ENCODE data around the gene IRX2.

Gene IRX2

GRCh38 chr5:2732004-2732403 lies 19.5 kb downstream of the IRX2 start:
- no peak overlapping the region for H3K4me2 ChIP-seq (ENCODE audit: low read length)

DNA sequence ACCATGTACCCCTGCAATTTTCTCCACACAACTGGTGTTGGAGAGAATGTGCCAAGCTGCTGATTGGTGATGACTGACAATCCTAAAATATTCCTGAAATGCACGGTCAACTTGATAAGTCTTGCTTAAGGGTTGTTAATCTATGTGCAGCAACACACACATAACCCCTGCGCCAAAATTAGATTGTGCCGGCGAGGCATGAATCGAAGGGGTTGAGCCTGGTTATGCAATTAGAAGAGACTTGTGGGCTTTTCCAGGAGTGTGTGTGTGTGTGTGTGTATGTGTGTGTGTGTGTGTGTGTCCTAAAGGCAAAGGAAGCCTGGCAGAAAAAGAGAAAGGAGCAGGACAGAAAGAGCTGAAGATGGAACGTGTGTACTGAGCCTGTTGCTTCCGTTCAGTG lies 22.3 kb downstream of the IRX2 start:
- Histone ChIP-seq H4K20me1 (ENCODE audit: insufficient read depth, low read length) (no peaks in the 10 kb centered on the region), H3K36me3 (replicated peaks; ENCODE audit: low read depth, low read length) (no peaks in the 10 kb centered on the region), H3K27me3 (ENCODE audit: low read depth, low read length) (no peaks in the 10 kb centered on the region), H3K4me1 (ENCODE audit: low read length) (no peaks in the 10 kb centered on the region), H3K4me2 (ENCODE audit: low read length) (no peak overlapping the region), H2AFZ (ENCODE audit: low read depth, low read length) (no peak overlapping the region), H3K9ac (ENCODE audit: low read length) (no peak overlapping the region), H3K79me2 (ENCODE audit: low read length) (no peaks in the 10 kb centered on the region), H3K9me3 (ENCODE audit: insufficient read depth, low read length) (no peaks in the 10 kb centered on the region), H3K4me3 (ENCODE audit: low read length) (no peak overlapping the region), H3K27ac (ENCODE audit: low read length) (no peak overlapping the region)
- no peak for TF ChIP-seq CTCF (IDR thresholded peaks at IDR 0.05; ENCODE audit: low read depth, low read length)
- no peak for TF ChIP-seq EZH2phosphoT487 (IDR thresholded peaks at IDR 0.05; ENCODE audit: low read depth)

More at GRCh38 chr5:2732004-2732403, 19.5 kb downstream of the IRX2 start:
- no peak overlapping the region for H3K4me3 ChIP-seq (ENCODE audit: low read length)
- H4K20me1 ChIP-seq (ENCODE audit: insufficient read depth, low read length): no peaks in the 10 kb centered on the region
- no peaks in the 10 kb centered on the region for H3K27me3 ChIP-seq (ENCODE audit: low read depth, low read length)
- H3K36me3 ChIP-seq (replicated peaks; ENCODE audit: low read depth, low read length): no peaks in the 10 kb centered on the region
- no peak overlapping the region for H3K27ac ChIP-seq (ENCODE audit: low read length)
- no peaks in the 10 kb centered on the region for H3K4me1 ChIP-seq (ENCODE audit: low read length)
- H3K9me3 ChIP-seq (ENCODE audit: insufficient read depth, low read length): no peaks in the 10 kb centered on the region
- no peak for TF ChIP-seq EZH2phosphoT487 (IDR thresholded peaks at IDR 0.05; ENCODE audit: low read depth)
- TF ChIP-seq CTCF (IDR thresholded peaks at IDR 0.05; ENCODE audit: low read depth, low read length): no peak
- H3K9ac ChIP-seq (ENCODE audit: low read length): no peak overlapping the region
- H2AFZ ChIP-seq (ENCODE audit: low read depth, low read length): no peak overlapping the region
- no peaks in the 10 kb centered on the region for H3K79me2 ChIP-seq (ENCODE audit: low read length)

- TF ChIP-seq EZH2phosphoT487 (IDR thresholded peaks at IDR 0.05; ENCODE audit: low read depth): no peak
- Histone ChIP-seq H3K9me3 (ENCODE audit: insufficient read depth, low read length) (no peaks in the 10 kb centered on the region), H4K20me1 (ENCODE audit: insufficient read depth, low read length) (no peaks in the 10 kb centered on the region), H2AFZ (ENCODE audit: low read depth, low read length) (no peak overlapping the region), H3K27ac (ENCODE audit: low read length) (no peak overlapping the region), H3K4me2 (ENCODE audit: low read length) (no peak overlapping the region), H3K9ac (ENCODE audit: low read length) (no peak overlapping the region), H3K36me3 (replicated peaks; ENCODE audit: low read depth, low read length) (no peaks in the 10 kb centered on the region), H3K27me3 (ENCODE audit: low read depth, low read length) (no peaks in the 10 kb centered on the region), H3K4me3 (ENCODE audit: low read length) (no peak overlapping the region), H3K4me1 (ENCODE audit: low read length) (no peaks in the 10 kb centered on the region), H3K79me2 (ENCODE audit: low read length) (no peaks in the 10 kb centered on the region)
These were observed 23.9 kb downstream of the IRX2 start for GRCh38 chr5:2727550-2727949.

GRCh38 chr5:2725980-2726765 lies 25.3 kb downstream of the IRX2 start:
- no peak overlapping the region for H3K9ac ChIP-seq (ENCODE audit: low read length)
- no peaks in the 10 kb centered on the region for H3K79me2 ChIP-seq (ENCODE audit: low read length)
- H3K4me1 ChIP-seq (ENCODE audit: low read length): no peaks in the 10 kb centered on the region
- TF ChIP-seq EZH2phosphoT487 (IDR thresholded peaks at IDR 0.05; ENCODE audit: low read depth) (no peak), CTCF (IDR thresholded peaks at IDR 0.05; ENCODE audit: low read depth, low read length) (no peak)
- H4K20me1 ChIP-seq (ENCODE audit: insufficient read depth, low read length): no peaks in the 10 kb centered on the region
- H3K4me3 ChIP-seq (ENCODE audit: low read length): no peak overlapping the region
- no peak overlapping the region for H3K4me2 ChIP-seq (ENCODE audit: low read length)
- no peaks in the 10 kb centered on the region for H3K27me3 ChIP-seq (ENCODE audit: low read depth, low read length)
- H2AFZ ChIP-seq (ENCODE audit: low read depth, low read length): no peak overlapping the region
- H3K9me3 ChIP-seq (ENCODE audit: insufficient read depth, low read length): no peaks in the 10 kb centered on the region
- no peaks in the 10 kb centered on the region for H3K36me3 ChIP-seq (replicated peaks; ENCODE audit: low read depth, low read length)
- no peak overlapping the region for H3K27ac ChIP-seq (ENCODE audit: low read length)

Measured in OCI-LY3 (cell line).